Breast epithelium (tissue), 3 donors: ENCODE results near the gene DIS3L2.

Experiments used
- POLR2A ChIP-seq: fragments of 450-650 bp; IDR thresholded peaks from one replicate; pipeline ENCODE4 v1.6.1; 2016; ENCODE audit warnings: antibody characterized with exemption, mild to moderate bottlenecking, moderate library complexity
- TF ChIP-seq, protein P1 (sequence below), 3 donors: fragments of 450-650 bp; IDR thresholded peaks; one replicate each; pipeline ENCODE4 v1.5.1; 2016 to 2017; ENCODE audit warnings: antibody characterized with exemption in 3 of 3, mild to moderate bottlenecking in 3 of 3, moderate library complexity in 3 of 3

DNA sequence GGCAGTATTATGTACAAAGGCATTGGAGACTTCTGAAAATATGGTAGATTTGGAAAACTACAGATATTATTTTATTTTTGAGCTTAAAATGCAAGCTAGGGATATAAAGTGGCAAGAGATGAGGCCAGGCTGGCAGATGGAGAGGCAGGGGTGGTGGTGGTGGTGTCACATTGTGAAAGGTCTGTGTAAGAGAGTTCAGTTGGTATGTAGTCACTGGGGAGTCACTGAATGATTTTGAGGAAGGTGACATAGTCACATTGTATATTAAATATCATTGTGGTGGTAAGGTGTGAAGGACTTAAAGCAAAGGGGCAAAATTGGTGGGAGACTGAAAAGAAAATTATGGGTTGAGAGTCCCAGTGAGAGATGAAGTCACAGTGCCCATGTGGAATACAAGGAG, 82.5 kb downstream of the DIS3L2 start:
- TF ChIP-seq, protein P1, sequence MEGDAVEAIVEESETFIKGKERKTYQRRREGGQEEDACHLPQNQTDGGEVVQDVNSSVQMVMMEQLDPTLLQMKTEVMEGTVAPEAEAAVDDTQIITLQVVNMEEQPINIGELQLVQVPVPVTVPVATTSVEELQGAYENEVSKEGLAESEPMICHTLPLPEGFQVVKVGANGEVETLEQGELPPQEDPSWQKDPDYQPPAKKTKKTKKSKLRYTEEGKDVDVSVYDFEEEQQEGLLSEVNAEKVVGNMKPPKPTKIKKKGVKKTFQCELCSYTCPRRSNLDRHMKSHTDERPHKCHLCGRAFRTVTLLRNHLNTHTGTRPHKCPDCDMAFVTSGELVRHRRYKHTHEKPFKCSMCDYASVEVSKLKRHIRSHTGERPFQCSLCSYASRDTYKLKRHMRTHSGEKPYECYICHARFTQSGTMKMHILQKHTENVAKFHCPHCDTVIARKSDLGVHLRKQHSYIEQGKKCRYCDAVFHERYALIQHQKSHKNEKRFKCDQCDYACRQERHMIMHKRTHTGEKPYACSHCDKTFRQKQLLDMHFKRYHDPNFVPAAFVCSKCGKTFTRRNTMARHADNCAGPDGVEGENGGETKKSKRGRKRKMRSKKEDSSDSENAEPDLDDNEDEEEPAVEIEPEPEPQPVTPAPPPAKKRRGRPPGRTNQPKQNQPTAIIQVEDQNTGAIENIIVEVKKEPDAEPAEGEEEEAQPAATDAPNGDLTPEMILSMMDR (IDR thresholded peaks at IDR 0.05), result no peak
- no peak for TF ChIP-seq POLR2A
